Activated T-cell treated with anti-CD3 and anti-CD28 coated beads, Interleukin-2, amount 50 U/mL, for 72 hours (primary cell): ENCODE measurements around the gene ELL3. TPM values are rescaled to one million over a fixed set of nuclear protein-coding genes. Genes with fewer than 3 reads are reported as not detected.
"Not testable (repeated sequence)": the region's sequence is repeated elsewhere in the genome, so short reads cannot be mapped to it uniquely, and the experiment has no call there.

Experiments used
- ATAC-seq, 2 donors: fragments of 150-1000 bp; cut with Tn5 transposase; replicated peaks in 1 of 2; 2 replicates each; pipeline ENCODE4 v1.10.0; 2021; ENCODE audit warnings: moderate library complexity in 2 of 2, mild to moderate bottlenecking in 1 of 2
- DNase-seq, 2 donors: peaks; one replicate each; pipeline ENCODE4 v3.0.0; 2021 to 2022; ENCODE audit warnings: mixed read lengths in 1 of 2
- H3K27ac Mint-ChIP-seq: one replicate; pipeline ENCODE4 v1.8.0; 2022; ENCODE audit warnings: mild to moderate bottlenecking, moderate library complexity, mixed read lengths
- H3K27me3 Mint-ChIP-seq: one replicate; pipeline ENCODE4 v1.8.0; 2022; ENCODE audit warnings: low read depth, mixed read lengths
- H3K36me3 Mint-ChIP-seq, 2 donors: one replicate each; pipeline ENCODE4 v1.8.0; 2022; ENCODE audit warnings: mixed read lengths in 2 of 2, mild to moderate bottlenecking in 1 of 2; ENCODE audit not compliant: insufficient read depth in 2 of 2
- H3K4me1 Mint-ChIP-seq: one replicate; pipeline ENCODE4 v1.8.0; 2022; ENCODE audit warnings: low read depth, mixed read lengths
- H3K4me3 Mint-ChIP-seq, 2 donors: one replicate each; pipeline ENCODE4 v1.8.0; 2022; ENCODE audit warnings: mild to moderate bottlenecking in 2 of 2, mixed read lengths in 2 of 2, moderate library complexity in 2 of 2
- H3K9me3 Mint-ChIP-seq, 2 donors: one replicate each; pipeline ENCODE4 v1.8.0; 2022; ENCODE audit warnings: mixed read lengths in 2 of 2
- total RNA-seq, 2 donors: library from RNA; stranded (reverse); gene quantifications; one replicate each; pipeline ENCODE4 v1.2.3, GENCODE V29; 2022

Gene ELL3, protein sequence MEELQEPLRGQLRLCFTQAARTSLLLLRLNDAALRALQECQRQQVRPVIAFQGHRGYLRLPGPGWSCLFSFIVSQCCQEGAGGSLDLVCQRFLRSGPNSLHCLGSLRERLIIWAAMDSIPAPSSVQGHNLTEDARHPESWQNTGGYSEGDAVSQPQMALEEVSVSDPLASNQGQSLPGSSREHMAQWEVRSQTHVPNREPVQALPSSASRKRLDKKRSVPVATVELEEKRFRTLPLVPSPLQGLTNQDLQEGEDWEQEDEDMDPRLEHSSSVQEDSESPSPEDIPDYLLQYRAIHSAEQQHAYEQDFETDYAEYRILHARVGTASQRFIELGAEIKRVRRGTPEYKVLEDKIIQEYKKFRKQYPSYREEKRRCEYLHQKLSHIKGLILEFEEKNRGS
- total RNA-seq, result 1 to 10 TPM; 2.2 to 4.3 TPM

DNA sequence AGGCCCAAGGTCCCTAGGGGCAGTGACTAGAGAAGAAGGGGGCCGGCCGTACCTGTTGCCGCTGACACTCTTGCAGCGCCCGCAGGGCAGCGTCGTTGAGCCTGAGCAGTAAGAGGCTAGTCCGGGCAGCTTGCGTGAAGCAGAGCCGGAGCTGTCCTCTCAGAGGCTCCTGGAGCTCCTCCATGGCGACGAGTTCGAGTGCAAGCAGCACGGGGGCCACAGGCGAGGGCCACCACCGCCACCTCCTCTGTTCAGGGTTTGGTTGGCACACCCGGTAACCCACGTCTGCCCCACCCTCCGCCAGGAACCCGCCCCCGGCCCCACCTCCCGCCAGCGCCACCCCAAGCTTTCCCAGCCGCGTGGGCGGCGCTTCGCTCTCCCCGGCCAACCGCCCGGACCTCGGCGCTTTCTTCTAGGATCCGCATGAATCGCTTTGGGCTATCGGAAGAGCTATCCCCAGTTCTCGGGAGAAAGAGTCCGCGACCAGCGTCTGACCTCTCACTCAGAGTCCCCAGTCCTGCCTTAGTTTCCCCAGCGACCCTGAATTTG, at the start of gene ELL3:
Gene ELL3, minus strand, starts transcription at position 249 of the 549 bp plus-strand sequence. Its CDS starts 65 bp downstream, at position 184.
- ATAC-seq, result peak; percentile 75 to 78
- H3K4me3 Mint-ChIP-seq, result peak within 1 kb of the TSS; percentile 84 to 98
- H3K27ac Mint-ChIP-seq, result peak within 1 kb of the TSS; percentile 87
- peaks cover 36% of the 10 kb centered on the region for H3K4me1 Mint-ChIP-seq
- no peaks in the 10 kb centered on the region for H3K9me3 Mint-ChIP-seq
- H3K27me3 Mint-ChIP-seq, result no peaks in the 10 kb centered on the region
- peaks cover 0 to under 1% of the 10 kb centered on the region in 2 donors for H3K36me3 Mint-ChIP-seq
- DNase-seq, result peak; percentile 80

DNA sequence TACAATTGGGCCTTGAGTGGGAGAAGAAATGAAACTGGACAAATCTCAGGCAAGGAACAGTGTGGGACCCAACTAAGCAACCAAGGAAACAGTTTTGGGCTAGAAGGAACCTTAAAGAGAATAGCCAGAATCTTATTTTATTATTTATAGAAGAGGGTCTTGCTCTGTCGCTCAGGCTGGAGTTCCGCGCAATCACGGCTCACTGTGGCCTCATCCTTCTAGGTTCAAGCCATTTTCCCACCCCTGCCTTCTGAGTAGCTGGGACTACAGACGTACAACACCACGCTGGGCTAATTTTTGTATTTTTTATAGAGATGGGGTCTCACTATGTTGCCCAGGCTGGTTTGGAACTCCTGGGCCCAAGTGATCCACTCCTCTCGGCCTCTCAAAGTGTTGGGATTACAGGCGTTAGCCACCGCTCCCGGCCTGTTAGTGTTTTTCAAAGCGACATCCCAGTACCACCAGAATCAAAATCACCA, 49.3 kb upstream of the ELL3 start:
- H3K4me3 Mint-ChIP-seq, result peak overlapping the region; percentile 95 to 98
- ATAC-seq, result no peak
- H3K9me3 Mint-ChIP-seq, result no peaks in the 10 kb centered on the region
- H3K27me3 Mint-ChIP-seq, result no peaks in the 10 kb centered on the region
- H3K36me3 Mint-ChIP-seq, result peaks cover 22 to 37% of the 10 kb centered on the region in 2 donors
- peaks cover 85% of the 10 kb centered on the region for H3K4me1 Mint-ChIP-seq
- H3K27ac Mint-ChIP-seq, result peak overlapping the region; percentile 97
- no peak for DNase-seq

DNA sequence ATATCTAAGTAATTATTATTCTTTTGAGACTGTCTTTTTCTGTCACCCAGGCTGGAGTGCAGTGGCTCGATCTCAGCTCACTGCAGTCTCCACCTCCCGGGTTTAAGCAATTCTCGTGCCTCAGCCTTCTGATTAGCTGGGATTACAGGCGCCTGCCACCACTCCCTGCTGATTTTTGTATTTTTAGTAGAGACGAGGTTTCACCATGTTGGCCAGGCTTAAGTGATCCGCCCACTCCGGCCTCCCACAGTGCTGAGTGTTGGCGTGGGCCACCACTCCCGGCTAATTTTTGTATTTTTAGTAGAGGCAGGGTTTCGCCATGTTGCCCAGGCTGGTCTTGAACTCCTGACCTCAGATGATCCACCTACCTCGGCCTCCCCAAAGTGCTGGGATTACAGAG, 48.5 kb upstream of the ELL3 start:
- H3K27ac Mint-ChIP-seq, result peak overlapping the region; percentile 83

DNA sequence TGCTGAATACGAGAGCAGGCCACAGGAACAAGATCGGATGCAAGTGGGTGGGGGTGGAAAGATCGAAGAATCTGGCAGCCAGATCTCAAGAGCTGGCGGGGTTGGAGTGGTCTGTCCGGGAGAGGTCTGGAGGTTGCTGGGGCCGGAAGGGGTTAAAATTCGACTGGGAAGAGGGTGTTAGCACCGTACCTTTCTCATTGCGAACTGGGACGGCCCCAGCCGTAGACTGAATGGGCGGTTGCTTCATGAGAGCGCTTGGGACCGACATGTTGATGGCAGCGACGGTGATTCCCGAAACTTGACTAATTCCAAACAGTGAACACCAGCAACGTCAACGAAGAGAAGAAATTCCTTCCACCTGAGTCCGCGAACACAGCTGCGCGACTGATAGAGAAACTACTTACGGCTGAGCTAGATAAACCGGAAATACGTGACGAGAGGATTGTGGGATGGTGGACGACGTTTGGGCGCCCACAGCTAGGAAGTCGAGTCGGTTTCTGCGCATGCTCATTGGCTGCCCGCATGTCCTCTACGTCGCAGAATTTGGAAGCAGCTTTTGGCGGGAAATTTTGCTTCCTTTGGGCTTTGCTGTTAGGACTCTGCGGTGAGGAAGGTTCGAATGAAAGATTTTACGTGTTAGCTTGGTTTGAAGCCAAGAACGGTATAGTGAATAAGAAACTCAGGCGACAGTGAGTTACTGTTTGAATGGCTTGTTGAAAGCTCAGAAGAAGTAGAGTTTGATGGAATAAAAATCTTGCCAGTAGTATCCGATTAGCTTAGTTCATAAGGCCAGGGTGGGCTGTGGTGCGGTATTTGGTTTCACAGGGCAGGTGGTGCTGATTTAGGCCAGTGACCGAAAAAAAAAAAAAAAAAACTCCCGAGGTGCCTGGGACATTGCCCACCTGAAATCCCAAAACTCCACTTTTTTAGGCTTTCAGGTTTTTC, 47.8 kb upstream of the ELL3 start, which contains the start of gene MFAP1:
Gene MFAP1, minus strand, starts transcription at position 389 of the 945 bp plus-strand sequence. Its CDS starts 121 bp downstream, at position 268.
- peak within 1 kb of the TSS; percentile 86 for H3K27ac Mint-ChIP-seq
- peak within 1 kb of the TSS; percentile 95 to 98 for H3K4me3 Mint-ChIP-seq
- H3K4me1 Mint-ChIP-seq, result peaks cover 80% of the 10 kb centered on the region
- peaks cover 22 to 30% of the 10 kb centered on the region in 2 donors for H3K36me3 Mint-ChIP-seq
- no peaks in the 10 kb centered on the region for H3K9me3 Mint-ChIP-seq
- no peaks in the 10 kb centered on the region for H3K27me3 Mint-ChIP-seq
- ATAC-seq (peak; percentile 83 to 88), DNase-seq (peak; percentile 91 to 92)

More for the DNA sequence above, 48.5 kb upstream of the ELL3 start:
- H3K27me3 Mint-ChIP-seq, ATAC-seq, DNase-seq, H3K9me3 Mint-ChIP-seq: not testable (repeated sequence)
- Mint-ChIP-seq H3K4me1 (peaks cover 83% of the 10 kb centered on the region), H3K36me3 (peaks cover 22 to 35% of the 10 kb centered on the region in 2 donors), H3K4me3 (peak overlapping the region; percentile 95 to 98)

DNA sequence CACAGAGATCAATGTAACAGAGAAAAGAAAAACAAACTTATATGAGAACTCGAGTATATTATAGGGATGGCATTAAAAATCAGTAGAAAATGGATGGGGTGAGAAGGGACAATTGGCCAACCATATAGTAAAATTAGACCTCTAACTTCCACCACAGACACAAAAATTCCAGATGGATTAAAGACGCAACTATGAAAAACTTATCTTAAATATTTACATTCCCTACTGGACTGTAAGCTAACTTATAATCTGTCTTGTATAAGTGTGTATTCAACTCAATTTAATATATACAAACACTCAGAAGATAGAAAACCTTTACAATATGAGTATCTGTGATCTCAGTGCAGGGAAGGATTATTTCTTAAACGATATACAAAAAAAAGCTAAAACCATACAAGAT, 44.7 kb upstream of the ELL3 start:
- Mint-ChIP-seq H3K27me3 (no peaks in the 10 kb centered on the region), H3K9me3 (no peaks in the 10 kb centered on the region), H3K27ac (peak overlapping the region; percentile 91), H3K36me3 (peaks cover 8 to 22% of the 10 kb centered on the region in 2 donors), H3K4me1 (peaks cover 66% of the 10 kb centered on the region), H3K4me3 (peak overlapping the region; percentile 48 to 77)
- DNase-seq (no peak), ATAC-seq (no peak)

DNA sequence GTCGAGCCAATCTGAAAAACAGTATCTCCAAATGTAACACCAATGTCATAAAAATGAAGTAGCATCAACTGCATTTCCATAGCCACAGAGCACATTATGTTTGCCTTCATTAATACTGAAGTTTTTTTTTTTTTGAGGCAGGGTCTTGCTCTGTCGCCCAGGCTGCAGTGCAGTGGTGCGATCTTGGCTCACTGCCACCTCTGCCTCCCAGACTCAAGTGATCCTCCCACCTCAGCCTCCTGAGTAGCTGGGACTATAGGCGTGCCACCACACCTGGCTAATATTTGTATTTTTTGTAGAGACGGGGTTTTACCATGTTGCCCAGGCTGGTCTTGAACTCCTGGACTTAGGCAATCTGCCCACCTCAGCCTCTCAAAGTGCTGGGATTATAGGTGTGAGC, 38.3 kb upstream of the ELL3 start:
- not testable (repeated sequence) for H3K4me3 Mint-ChIP-seq, ATAC-seq, H3K9me3 Mint-ChIP-seq, DNase-seq, H3K27me3 Mint-ChIP-seq
- H3K36me3 Mint-ChIP-seq, result peaks cover 15 to 29% of the 10 kb centered on the region in 2 donors
- H3K4me1 Mint-ChIP-seq, result peaks cover 14% of the 10 kb centered on the region
- peak overlapping the region; percentile 20 for H3K27ac Mint-ChIP-seq

DNA sequence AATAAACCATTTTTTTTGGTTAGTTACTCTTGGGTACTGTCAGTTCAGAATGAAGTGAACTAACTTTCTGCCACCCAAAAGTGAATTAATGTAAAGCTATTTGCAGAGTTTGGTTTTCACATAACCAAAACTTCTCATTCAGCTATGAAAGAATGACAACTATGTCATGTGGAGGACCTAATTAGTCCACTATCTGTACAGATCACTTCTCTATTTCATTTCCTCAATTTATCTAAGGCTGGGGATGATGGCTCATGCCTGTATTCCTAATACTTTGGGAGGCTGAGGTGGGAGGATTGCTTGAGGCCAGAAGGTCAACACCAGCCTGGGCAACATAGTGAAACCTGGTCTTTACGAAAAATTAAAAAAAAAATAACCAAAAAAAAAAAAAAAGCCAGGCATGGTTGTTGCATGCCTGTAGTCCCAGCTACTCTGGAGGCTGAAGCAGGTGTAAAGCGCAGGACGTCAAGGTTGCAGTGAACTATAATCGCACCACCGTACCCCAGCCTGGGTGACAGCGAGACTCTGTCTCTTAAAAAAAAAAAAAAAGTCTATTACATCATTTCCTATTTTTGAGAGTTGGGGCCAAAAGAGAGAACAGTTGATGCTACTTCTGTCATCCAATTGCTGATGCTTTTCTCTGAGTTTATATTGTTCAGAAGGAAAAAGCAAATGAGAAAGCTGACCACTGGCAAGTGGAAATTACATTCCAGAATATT, 32.4 kb upstream of the ELL3 start:
- Mint-ChIP-seq H3K9me3 (no peaks in the 10 kb centered on the region), H3K27ac (peak overlapping the region; percentile 91), H3K27me3 (no peaks in the 10 kb centered on the region), H3K4me1 (peaks cover 4% of the 10 kb centered on the region), H3K4me3 (no peak overlapping the region), H3K36me3 (peaks cover 22 to 33% of the 10 kb centered on the region in 2 donors)
- ATAC-seq, result no peak
- DNase-seq, result no peak

DNA sequence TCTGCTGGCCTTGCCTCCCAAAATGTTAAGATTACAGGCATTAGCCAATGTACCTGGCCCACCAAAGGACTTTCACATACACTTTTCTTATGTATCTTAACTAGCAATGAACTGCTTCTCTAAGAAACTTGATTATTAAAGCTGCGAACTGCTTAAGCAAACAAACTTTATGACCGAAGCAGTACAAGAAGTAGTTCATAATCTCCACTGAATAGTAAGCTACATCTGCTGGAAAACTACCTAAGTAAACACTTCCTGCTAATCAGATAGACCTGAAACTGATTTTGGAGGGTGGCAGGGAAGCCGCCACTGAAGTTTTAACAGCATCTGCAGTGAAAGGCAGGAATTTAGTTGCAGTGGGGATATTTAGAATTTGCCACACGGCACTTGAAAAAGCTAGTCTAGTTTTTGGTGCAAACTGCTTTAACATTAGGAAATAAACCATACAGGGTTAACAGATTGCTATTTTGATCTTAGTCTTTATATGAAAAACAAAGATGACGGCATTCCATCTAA, 31.7 kb upstream of the ELL3 start:
- H3K27ac Mint-ChIP-seq, result no peak overlapping the region
- H3K36me3 Mint-ChIP-seq, result peaks cover 22 to 37% of the 10 kb centered on the region in 2 donors
- H3K9me3 Mint-ChIP-seq, result no peaks in the 10 kb centered on the region
- ATAC-seq, result no peak
- no peak for DNase-seq
- H3K27me3 Mint-ChIP-seq, result no peaks in the 10 kb centered on the region
- H3K4me3 Mint-ChIP-seq, result no peak overlapping the region
- peaks cover 4% of the 10 kb centered on the region for H3K4me1 Mint-ChIP-seq

DNA sequence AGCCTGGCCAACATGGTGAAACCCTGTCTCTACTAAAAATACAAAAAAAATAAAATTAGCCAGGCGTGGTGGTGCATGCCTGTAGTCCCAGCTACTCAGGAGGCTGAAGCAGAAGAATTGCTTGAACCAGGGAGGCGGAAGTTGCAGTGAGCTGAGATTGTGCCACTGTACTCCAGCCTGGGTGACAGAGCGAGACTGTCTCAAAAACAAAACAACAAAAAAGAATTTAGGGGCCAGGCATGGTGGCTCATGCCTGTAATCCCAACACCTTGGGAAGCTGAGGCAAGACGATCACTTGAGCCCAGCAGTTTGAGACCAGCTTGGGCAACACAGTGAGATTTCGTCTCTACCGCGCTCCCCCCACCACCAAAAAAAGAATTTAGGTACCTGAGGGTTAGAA, 25.9 kb upstream of the ELL3 start:
- not testable (repeated sequence) for H3K27me3 Mint-ChIP-seq, DNase-seq, H3K9me3 Mint-ChIP-seq, H3K4me3 Mint-ChIP-seq, ATAC-seq, H3K27ac Mint-ChIP-seq
- peaks cover 34% of the 10 kb centered on the region for H3K4me1 Mint-ChIP-seq
- peaks cover 16 to 42% of the 10 kb centered on the region in 2 donors for H3K36me3 Mint-ChIP-seq

DNA sequence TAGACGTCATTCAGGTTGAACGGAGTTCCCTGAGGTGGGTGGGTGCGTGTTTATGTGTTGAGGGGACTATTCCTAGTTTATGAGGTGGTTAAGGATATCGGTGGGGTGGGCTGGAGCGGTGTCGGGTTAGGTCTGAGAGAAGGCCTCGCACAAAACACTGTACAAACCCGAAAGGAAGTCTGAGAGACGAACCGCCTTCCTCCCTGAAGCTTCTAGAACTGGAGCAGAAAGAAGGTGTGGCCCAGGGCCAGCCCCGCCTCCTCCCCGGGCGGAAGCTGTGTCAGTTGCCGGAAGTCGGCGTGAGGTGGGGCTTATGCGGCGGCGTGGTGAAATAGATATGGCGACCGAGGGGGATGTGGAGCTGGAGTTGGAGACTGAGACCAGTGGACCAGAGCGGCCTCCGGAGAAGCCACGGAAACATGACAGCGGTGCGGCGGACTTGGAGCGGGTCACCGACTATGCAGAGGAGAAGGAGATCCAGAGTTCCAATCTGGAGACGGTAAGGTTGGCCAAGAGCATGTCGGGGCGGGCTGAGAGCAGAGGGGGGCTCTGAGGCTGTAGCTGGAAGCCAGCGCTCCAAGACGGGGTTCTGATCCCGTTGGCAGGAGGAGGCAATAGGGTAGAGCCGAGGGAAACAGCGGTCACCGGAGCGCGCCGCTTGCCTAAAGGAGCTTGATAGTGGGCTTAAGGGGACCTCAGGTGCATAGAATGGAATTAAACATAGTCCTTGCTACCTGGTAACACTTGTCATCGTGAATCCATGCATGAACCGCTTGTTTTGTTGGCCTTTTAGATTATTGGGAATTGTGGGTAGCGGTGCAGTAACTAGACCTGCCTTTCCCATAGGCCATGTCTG, 23.7 kb upstream of the ELL3 start, which contains the start of gene HYPK:
Gene HYPK, plus strand, starts transcription at position 314 of the 856 bp plus-strand sequence. Its CDS starts 24 bp downstream, at position 338.
- Mint-ChIP-seq H3K4me3 (peak within 1 kb of the TSS; percentile 89 to 91), H3K4me1 (peaks cover 46% of the 10 kb centered on the region), H3K27ac (peak within 1 kb of the TSS; percentile 89), H3K36me3 (peaks cover 7 to 39% of the 10 kb centered on the region in 2 donors), H3K9me3 (no peaks in the 10 kb centered on the region), H3K27me3 (no peaks in the 10 kb centered on the region)
- DNase-seq (peak; percentile 94), ATAC-seq (peak; percentile 98)

DNA sequence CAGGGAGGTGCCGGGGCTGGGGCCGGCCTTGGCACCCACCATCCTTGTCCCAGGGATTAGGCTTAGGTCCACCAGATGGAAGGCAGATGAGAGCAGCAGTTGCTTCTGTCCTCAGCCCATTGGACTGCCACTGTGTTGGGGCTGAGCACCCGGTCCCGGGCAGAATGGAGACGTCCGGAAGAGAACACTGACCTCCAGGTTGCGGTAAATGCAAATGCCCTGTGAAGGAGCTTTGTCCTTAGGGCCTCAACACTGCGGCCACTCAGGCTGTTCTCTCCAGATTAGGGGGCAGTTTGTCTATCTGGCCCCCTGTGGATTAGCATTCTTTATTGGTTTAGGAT, 23.1 kb upstream of the ELL3 start, which contains the start of gene SERINC4:
Gene SERINC4, minus strand, starts transcription at position 276 of the 341 bp plus-strand sequence. Its CDS starts 234 bp downstream, at position 42.
- peak within 1 kb of the TSS; percentile 89 to 91 for H3K4me3 Mint-ChIP-seq
- H3K4me1 Mint-ChIP-seq, result peaks cover 52% of the 10 kb centered on the region
- H3K36me3 Mint-ChIP-seq, result peaks cover 11 to 43% of the 10 kb centered on the region in 2 donors
- ATAC-seq (peak; percentile 1 to 2), DNase-seq (no peak)
- no peaks in the 10 kb centered on the region for H3K9me3 Mint-ChIP-seq
- peak within 1 kb of the TSS; percentile 89 for H3K27ac Mint-ChIP-seq
- H3K27me3 Mint-ChIP-seq, result no peaks in the 10 kb centered on the region
